Occipital lobe (tissue), 2 donors: ENCODE measurements around the gene SIRT1. TPM values are rescaled to one million over a fixed set of nuclear protein-coding genes. Genes with fewer than 3 reads are reported as not detected.
"Not testable (repeated sequence)": the region's sequence is repeated elsewhere in the genome, so short reads cannot be mapped to it uniquely, and the experiment has no call there.

Experiments
- DNase-seq: peaks from one replicate; lab custom pipeline; 2025; lab: John Stamatoyannopoulos, UW
- total RNA-seq: library from RNA; depleted of rRNA; stranded (reverse); fragments of >200 nt; gene quantifications from one replicate; pipeline ENCODE4 v1.2.3, GENCODE V29; 2014

Gene SIRT1
- total RNA-seq = 43.7 TPM

- peak; percentile 90 for DNase-seq
These were observed at the start of gene SIRT1 for GRCh38 chr10:67884313-67884841. TSS of gene SIRT1 (plus strand) at chr10:67884656. CDS start at chr10:67884722, 66 bp downstream.

GRCh38 chr10:67835541-67836394 lies 48.7 kb upstream of the SIRT1 start:
- DNase-seq = not testable (repeated sequence)

GRCh38 chr10:67836488-67836887 lies 48.0 kb upstream of the SIRT1 start:
- DNase-seq = no peak

- no peak for DNase-seq
These were observed 47.5 kb upstream of the SIRT1 start for GRCh38 chr10:67836972-67837371.

DNA sequence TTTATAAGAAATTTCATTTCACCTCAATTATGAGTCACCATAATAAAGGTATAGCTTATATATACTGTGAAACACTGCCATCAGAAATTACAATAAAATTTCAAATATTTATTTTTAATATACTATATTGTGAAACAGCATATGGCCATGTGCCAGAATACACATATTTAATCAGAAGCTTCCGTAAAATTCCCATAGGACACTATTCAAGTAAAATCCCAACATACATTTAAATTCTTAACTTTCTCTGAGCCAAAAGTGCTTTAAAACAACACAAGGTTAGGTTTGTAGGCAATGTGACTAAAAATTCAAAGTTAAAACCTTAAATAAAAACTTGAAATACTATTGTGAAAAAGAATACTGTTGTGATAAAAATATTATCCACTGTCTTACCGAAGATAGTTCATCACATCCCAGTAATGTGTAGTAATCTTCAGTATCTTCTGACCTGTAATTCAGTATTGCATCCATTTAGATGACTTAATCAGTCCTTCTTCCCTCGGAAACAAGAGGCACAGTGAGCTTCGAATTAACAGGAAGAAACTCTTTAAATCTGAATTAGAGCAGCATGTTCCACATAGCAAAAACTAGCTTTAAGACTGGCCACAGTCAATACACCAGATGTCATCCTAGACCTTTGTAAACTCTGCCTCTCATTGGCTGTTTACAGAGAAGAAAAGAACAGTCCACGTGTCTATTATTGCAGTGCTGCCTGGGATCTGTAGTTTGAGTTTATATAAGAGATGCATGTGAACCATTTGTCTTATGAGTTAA lies 46.7 kb upstream of the SIRT1 start, which contains the start of gene DNAJC12:
Gene DNAJC12, minus strand, starts transcription at position 648 of the 774 bp plus-strand sequence. Its CDS starts 177 bp downstream, at position 471.
- DNase-seq = no peak

GRCh38 chr10:67839511-67839910 lies 44.9 kb upstream of the SIRT1 start:
- DNase-seq = not testable (repeated sequence)

- no peak for DNase-seq
These were observed 44.5 kb upstream of the SIRT1 start for GRCh38 chr10:67839951-67840350.

DNA sequence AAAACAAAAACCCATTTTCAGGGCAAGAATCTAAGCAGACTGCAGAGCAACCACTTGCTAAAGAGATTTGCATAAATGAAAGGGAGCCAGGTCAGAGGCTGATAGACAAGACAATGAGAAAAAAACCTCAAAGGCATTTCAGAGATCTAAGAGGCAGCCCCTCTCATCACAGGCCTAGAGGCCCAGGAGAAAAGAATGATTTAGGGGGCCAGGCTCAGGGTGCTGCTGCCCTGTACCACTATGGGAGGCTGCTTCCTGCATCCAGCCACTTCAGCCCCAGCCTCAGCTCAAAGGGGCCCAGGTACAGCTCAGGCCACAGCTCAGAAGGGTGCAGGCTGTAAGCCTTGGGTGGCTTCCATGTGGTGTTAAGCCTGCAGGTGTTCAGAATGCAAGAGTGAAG lies 42.7 kb upstream of the SIRT1 start:
- no peak for DNase-seq

DNA sequence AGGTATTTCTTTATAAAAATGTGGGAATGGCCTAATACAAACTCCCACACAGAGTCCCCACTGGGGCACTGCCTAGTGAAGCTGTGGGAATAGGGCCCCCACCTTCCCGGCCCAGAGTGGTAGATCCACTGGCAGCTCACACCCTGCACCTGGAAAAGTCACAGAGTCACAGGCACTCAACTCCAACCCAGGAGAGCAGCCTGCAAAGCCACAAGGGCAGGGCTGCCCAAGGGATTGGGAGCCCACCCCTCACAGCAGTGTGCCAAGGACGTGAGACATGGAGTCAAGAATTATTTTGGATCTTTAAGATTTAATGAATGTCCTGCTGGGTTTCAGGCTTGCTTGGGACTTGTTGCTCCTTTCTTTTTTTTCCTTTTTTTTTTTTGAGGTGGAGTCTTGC lies 41.2 kb upstream of the SIRT1 start:
- no peak for DNase-seq

DNA sequence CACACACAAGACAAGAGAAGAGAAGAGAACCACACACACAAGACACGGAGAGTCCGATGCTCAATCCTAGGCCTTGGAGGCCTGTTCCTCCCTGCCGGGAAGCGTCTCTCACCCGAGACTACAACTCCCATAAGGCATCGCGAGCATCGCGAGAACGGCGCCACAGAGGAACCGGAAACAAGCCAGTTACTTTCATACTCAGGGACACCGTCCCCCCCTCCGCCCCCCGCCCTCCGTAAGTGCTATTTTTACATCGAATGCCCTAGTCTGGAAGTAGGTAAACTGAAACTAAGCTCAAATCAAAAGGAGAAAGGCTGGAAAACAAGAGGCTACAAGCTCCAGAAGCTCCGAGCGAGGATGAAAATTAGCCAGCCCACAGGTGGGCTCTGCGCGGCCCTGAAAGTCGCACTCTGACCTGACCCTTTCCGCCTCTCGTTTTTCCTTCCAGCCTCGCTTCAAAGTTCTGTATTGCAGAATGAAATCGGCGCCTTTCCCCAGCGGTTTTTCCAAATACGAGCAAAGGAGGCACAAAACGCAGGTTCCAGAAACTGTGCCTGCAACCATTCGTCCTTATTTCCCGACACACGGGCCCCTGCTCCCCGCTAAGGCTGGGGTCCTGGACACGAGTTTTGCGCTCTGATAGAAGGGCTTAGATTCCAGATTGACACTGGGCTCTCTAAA lies 35.0 kb upstream of the SIRT1 start:
- DNase-seq = peak; percentile 92

DNA sequence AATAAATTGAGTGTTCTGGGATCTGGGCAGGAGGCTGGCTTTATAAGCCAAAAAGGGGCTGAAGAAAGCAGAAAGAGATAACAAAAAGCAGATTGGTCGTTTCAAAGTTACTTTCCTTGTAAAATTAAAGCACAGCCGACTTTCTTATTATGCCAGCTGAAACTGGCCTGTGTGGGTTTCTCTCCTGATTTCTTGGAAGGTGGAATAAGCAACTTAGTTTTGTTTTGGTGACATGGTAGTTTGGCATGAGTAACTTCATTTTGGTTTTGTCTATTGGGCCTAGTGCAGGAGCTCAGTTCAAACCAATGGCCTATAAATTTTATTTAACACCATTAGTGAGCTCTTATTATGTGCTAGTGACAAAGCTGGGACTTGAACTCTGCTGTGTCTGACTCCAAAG lies 33.3 kb upstream of the SIRT1 start:
- DNase-seq = no peak

- no peak for DNase-seq
These were observed 31.7 kb upstream of the SIRT1 start for GRCh38 chr10:67852761-67853160.

GRCh38 chr10:67853512-67853911 lies 30.9 kb upstream of the SIRT1 start:
- no peak for DNase-seq

DNA sequence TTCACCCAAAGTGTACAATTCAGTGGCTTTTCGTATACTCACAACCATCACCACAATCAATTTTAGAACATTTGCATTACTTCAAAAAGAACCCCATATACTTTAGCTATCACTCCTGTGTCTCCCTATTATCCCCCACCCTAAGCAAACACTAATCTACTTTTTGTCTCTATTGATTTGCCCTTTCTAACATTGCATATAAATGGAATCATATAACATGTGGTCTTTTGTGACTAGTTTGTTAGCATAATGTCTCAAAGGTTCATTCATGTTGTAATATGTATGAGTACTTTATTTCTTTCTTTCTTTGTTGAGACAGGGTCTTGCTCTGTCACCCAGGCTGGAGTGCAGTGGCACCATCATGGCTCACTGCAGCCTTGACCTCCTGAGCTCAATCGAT lies 25.5 kb upstream of the SIRT1 start:
- DNase-seq = no peak

- DNase-seq = no peak
These were observed 22.6 kb upstream of the SIRT1 start for GRCh38 chr10:67861750-67862432.

DNA sequence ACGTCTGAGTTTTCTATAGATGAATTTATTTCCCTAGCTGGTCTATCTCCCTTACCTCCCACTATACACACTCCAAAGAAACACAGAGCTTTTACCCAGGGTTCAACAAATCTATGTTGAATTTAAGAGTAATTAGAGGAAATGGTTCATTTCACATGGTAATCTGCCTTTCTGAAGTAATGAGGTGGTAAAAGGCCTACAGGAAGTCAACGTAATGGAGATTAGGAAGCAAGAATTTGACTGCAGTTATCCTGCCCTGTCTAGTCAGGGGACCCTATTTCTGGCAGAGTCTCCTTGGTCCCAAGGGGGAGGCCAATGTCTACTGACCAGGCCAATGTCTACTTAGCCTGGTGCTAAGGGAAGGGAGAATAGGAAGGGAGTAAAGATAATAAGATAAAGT lies 21.4 kb upstream of the SIRT1 start:
- DNase-seq = no peak

- DNase-seq = no peak
These were observed 19.7 kb upstream of the SIRT1 start for GRCh38 chr10:67864607-67865371.

GRCh38 chr10:67868132-67868531 lies 16.3 kb upstream of the SIRT1 start:
- no peak for DNase-seq

GRCh38 chr10:67869996-67870395 lies 14.5 kb upstream of the SIRT1 start:
- DNase-seq = no peak
